HEK293 (cell line): ENCODE data around the gene PARS2.
A peak's percentile ranks its signal among the peaks of the same experiment; 100 is the strongest.

Source experiments
- CTCF ChIP-seq: fragments of 450-650 bp; formaldehyde crosslinking; IDR thresholded peaks from 2 replicates; pipeline ENCODE4 v1.5.1; 2016; ENCODE audit warnings: missing biosample characterization, missing genetic modification characterization
- PRDM2 ChIP-seq: fragments of 450-650 bp; formaldehyde crosslinking; IDR thresholded peaks from 2 replicates; pipeline ENCODE4 v1.5.1; 2016; ENCODE audit warnings: missing biosample characterization, missing genetic modification characterization, borderline replicate concordance
- SALL2 ChIP-seq: fragments of 450-650 bp; formaldehyde crosslinking; IDR thresholded peaks from 2 replicates; pipeline ENCODE4 v1.5.0; 2017; ENCODE audit warnings: missing biosample characterization, mild to moderate bottlenecking, missing genetic modification characterization, borderline replicate concordance
- ZBTB49 ChIP-seq: fragments of 450-650 bp; formaldehyde crosslinking; IDR thresholded peaks from 2 replicates; pipeline ENCODE4 v1.5.1; 2016; ENCODE audit warnings: missing biosample characterization, missing genetic modification characterization, low read depth
- ZNF704 ChIP-seq: fragments of 450-650 bp; formaldehyde crosslinking; IDR thresholded peaks from 2 replicates; pipeline ENCODE4 v1.5.1; 2016; ENCODE audit warnings: missing biosample characterization, missing genetic modification characterization
- ZSCAN23 ChIP-seq: fragments of 450-650 bp; formaldehyde crosslinking; IDR thresholded peaks from 2 replicates; pipeline ENCODE4 v1.5.1; 2016; ENCODE audit warnings: missing biosample characterization, missing genetic modification characterization

- TF ChIP-seq PRDM2: no peak
- TF ChIP-seq CTCF (tag by site-specific recombination): 0 out of 2 replicates have a peak, but pooled peaks have one; percentile 27
- TF ChIP-seq ZSCAN23: no peak
- TF ChIP-seq ZBTB49 (tag by site-specific recombination): no peak
- TF ChIP-seq SALL2 (tag by site-specific recombination): no peak
- TF ChIP-seq ZNF704 (tag by site-specific recombination): no peak
Measured at GRCh38 chr1:54791880-54792522, 27.7 kb upstream of the PARS2 start.
